GM21390 (cell line): ENCODE measurements around the gene ODAD3.
A peak's percentile ranks its signal among the peaks of the same experiment; 100 is the strongest.
"Not testable (repeated sequence)": the region's sequence is repeated elsewhere in the genome, so short reads cannot be mapped to it uniquely, and the experiment has no call there.

Source experiments
- ATAC-seq: cut with Tn5 transposase; IDR thresholded peaks from one replicate; pipeline ENCODE4 v1.9.1; 2021; ENCODE audit not compliant: unreplicated experiment

The ODAD3 gene

DNA sequence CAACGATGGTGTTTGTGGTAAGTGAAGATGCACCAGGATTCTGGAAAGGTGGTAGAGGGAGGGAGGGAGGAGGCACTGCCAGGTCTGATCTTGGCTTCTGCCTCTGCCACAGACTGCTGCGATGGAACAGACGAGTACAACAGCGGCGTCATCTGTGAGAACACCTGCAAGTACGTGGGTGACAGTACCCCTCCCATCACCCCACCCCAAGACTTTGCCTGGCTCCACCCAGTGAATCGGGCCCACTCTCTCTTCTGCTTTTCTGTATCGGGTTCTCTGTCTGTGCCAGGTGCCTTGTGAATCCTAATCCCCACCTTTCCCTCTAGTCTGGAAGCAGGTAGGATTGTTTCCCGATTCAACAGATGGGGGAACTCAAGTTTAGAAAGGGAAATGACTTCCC lies 3.0 kb upstream of the ODAD3 start:
- no peak for ATAC-seq

DNA sequence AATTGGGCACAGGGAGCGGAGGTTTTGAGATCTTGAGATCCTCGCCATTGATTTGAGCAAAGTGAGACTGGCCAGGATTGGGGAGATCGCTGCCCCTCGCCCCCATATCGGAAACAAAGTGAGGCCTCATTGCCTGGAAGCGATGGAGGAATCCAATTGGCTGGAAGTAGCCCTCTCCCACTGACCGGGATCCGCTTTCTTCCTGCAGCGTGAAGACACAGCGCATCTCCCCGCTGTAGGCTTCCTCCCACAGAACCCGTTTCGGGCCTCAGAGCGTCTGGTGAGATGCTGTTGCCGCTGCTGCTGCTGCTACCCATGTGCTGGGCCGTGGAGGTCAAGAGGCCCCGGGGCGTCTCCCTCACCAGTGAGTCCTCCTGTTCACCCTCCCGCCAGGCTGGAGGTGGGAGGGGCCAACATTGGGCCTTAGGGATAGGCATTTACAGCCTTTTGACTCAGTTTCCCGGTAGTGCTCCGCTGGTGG lies 952 bp upstream of the ODAD3 start:
- no peak for ATAC-seq

DNA sequence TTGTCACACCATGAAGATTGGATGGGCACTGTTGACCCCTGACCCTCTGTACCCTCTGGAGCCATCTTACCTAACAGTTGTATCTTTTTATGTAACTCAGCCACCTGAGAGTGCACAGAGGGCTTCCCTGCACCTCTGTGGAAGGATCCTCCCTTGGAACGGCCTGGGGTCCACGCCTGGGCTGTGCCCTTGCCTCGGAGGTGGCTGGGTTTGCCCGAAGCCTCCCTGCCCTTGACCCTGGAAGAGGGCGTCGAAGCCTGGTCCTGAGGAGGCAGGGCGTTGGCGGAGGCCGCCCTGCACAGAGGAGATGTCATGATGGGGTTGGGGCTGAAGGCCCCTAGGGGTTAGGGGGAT lies 241 bp downstream of the ODAD3 start:
- ATAC-seq = peak; percentile 11

DNA sequence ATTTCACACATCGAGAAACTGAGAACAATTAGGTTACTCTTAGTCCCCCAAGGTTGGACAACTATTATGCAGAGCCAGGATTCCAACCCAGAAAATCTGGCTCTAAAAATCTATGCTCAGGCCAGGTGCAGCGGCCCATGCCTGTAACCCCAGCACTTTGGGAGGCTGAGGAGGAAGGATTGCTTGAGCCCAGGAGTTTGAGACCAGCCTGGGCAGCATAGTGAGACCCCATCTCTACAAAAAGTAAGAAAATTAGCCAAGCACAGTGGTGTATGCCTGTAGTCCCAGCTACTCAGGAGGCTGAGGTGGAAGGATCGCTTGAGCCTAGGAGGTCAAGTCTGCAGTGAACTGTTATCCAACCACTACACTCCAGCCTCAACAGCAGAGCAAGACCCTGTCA lies 1.4 kb downstream of the ODAD3 start:
- not testable (repeated sequence) for ATAC-seq

DNA sequence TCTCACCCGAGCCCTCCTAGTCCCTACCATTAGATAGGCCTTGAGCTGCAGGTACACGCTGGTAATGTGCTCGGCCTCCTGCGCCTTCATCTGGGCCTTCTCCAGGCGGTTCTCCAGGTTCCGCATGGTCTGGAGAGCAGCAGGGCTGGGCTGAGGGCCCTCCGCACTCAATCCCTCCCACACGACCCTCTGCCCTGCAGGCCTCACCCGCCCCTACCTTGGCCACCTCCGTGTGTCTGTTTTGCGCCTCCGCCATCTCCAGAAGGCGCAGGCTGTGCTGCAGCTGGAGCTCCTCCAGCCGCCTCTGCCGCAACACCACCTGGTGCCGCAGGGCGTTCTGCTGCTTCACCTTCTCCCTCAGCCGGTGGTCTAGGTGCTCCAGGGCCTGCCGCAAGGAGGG lies 8.3 kb downstream of the ODAD3 start:
- ATAC-seq = no peak

DNA sequence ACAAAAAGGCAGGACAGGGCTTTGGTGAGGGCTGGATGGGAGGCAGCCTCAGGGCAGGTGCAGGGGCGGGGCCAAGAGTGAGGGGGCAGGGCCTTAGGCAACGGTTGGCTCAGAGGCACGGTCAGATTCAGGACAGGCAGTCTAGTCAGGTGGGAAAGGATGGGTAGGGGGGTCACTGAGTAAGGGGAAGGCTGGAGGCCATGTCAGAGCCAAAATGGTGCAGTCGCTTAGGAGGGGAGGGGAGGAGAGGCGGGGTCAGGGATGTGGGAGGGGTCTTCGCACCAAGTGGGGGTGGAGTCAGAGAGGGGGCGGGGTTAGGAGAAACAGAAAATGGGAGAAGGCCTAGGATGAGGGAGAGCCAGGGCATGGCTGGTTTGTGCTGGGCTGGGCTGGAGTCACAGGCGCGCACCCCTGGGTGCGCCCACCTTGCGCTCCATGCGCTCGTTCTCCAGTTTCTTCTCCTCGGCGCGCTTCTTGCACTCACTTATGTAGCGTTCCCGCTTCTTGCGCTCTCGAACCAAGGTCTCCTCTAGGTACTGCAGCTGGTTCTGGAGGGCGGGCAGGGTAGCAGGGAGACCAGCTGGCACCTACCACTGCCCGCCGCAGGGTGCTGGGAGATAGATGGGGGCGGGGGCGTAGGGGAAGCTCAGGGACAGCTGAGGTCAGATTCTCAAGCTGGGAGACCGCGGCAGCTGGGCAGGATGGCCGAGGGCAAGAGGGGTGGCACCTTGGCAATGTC lies 9.0 kb downstream of the ODAD3 start:
- ATAC-seq = no peak

DNA sequence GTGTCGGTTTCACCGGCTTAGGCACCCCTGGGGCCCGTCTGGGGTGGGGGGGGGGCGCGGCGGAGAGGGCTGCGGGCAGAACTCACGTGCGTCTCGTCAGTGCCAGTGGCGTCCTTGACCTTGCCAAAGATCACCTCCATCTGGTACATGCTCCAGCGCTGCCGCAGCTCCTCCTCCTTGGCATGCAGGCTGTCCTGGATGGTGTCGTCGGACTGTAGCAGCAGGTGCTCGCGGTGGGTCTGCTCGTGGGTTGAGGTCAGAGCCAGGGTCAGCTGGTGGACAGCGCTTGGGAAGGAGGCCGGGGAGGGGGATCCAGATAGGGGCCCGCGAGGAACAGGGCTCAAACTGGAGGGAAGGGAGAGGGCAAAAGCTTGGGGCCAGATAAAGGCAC lies 11.1 kb downstream of the ODAD3 start:
- ATAC-seq = no peak

DNA sequence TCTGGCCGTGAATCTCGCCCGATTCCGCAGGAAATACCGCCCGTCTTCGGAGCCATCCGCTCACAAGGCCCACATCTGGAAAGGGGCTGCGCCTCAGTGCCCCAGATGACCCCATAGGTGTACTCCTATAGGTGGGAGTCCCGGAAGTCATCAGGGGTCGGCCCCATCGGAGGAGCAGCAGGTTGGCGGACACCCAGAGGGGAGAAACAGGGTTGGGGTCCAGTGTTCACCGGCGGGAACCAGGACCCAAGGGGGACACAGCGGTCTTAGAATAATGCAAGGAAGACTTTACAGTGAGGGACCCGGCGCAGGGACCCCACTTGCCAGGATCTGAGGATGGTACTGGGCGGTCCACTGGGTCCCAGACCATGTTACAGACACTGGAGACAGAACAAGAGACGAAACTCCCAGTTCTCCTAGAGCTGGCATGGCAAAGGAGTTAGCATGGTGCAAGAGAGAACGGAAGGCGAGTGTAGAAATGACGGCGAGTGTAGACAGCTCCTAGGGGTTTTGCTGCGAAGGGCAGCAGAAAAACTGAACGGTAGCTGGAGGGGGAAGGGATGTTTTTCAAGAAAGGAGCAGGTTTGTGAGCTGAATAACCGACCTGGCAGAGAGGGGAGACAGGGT lies 11.6 kb downstream of the ODAD3 start:
- no peak for ATAC-seq

DNA sequence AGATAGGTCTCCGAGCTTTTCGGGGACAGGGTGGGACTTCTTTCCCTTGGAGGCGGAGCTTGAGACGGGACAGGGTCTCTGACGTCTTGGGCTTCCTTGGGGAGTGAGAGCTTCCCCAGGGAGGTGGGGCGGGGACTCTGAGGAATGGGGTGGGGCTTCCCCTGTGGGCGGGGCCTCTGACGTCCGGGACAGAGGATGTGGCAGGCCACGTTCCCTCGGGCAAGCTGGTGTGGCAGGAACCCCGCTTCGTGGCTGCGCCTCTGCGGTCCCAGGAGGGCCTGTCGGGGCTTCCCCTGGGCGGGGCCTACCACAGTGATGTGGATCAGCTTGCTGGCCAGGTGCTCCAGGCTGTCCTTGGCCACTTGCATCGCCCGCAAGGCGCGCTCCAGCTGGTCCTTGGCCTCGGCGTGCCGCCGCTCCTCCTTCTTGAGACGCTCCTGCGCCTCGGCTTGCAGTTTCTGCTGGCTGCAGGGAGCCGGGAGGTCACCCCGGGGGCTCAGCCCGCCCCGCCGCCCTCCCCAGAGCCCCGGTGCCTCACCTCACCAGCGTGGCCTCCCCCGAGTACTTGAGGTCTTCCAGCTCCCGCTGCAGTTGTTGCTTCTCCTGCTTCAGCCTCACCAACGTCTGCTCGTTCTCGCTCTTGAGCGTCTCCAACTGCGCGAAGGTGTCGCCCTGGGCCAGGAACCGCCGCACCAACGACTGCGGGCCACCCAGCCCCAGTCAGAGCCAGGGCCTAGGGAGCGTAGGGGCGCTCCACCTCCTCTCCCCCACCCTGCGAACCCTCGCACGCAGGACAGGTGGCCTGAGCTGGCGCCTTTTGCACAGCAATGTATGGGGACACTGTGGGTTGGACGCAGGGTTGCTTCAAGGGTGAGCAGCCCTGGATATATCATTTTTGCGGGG lies 12.5 kb downstream of the ODAD3 start:
- peak; percentile 57 for ATAC-seq

DNA sequence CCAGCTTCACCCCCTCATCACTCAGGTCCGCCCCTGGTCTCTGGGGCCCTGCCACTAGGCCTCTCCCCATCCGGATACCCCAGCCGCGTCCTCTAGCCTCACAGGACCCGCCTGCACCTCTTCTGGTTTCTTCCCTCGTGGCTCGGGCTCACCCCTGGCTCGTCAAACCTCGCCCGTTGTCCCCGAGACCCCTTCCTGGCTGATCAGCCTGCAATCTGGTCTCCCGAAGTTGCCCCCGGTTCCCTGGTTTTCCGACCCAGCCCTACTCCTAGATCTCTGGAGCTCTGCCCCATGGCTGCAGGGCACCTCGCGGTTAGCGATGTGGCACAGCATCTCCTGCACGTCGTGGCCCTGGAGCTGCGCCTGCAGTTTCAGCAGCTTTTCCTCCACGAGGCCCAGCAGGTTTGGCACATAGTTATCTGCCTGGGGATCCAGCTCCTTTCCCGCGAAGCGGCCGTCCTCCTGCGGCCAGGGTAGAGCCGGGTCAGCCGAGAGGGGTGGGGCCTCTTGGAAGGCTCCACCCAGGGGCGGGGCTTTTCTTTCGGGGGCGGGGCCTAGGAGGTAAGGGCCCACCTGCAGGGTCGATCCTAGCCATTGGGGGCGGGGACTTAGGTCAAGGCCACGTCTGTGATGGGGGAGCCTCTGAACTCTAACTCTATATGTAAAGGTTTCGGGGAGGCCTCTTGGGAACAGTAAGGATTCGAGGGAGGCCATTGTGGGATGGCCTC lies 13.4 kb downstream of the ODAD3 start:
- peak; percentile 24 for ATAC-seq

DNA sequence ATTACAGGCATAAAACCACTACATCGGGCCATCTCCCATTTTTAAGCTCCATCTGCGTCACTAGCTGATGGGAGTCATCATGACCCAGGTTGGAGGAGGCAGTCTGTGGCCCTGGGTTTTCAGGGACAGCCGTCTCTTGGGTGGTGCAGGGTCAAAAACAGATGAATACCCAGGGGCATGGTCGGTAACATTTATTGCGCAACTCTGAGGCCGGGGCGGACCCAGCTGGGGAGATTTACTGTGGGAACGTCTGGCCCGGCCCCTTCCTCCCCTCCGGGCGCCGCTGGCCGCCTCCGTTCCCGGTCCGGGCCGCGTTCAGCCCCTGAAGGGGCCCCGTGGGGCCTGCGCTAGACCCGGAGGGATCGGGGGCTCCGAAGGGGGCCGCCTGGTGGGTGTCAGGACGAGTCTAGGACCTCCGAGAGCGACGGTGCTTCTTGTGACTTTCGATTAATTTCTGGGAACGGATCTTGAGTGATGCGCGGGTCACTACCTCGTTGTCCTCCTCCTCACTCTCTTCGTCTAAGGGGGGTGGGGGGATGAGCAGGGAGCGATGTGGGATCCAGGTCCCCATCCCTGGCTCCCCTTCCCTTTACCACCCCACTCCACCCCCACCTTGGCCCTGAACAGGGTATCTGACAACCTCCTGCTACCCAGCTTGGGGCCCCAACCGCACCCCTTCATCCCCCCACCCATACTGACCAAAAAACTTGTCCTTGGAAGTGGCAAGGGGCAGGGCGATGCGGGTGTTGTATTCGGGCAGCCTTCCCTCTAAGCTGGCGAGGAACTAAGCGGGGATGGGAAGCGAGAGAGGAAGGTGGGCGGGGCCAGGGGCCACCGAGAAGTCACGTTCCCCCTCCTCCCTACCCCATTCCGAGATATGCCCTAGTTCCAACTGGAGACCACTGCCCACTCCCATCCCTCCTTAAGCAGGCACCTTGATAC lies 14.2 kb downstream of the ODAD3 start:
- ATAC-seq = no peak

DNA sequence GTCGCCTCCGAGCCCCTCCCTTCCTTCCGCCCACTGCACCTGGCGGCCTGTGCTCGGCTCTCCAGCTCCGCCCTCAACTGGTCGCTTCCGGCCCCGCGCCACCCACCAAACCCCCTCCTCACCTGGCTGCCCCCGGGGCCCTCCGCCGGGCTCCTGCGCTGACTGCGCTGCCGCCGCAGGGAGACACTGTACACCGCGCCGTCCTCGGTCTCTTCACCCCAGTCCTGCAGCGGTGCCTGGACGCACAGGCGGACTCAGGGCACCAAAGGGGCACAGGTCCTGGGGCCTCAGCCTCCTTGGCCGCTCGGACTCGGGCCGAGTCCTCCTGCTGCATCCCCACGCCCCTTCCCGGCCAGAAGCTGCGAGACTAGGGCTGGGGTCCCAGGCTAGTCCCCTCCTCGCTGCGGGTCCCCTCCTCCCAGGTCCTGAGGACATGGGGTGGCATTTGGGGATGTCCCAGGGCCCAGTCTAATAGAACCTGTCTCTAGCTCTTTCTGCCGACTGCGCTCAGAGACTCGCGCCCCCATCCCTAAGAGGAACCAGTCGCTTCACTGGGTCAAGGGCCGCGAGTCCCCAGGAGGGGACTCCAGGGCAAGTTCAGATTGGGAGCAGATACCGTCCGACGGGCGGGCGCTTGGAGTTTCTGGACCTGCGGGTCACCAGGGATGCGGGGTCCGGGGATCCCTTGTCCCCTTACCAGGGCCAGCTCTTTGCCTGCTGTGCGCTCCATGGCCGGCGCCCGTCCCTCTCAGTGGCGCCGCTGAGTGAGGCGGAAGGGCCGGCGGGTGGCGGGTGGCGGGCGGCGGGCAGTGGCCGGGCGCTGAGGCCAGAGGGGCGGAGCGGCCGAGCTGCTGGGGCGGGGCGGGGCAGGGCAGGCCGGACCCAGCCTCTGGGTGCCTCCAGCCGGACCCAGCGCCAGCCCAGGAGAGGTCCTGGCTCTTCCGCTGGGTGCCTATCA lies 16.1 kb downstream of the ODAD3 start, which contains the start of gene RGL3:
Gene RGL3, minus strand, starts transcription at position 766 of the 958 bp plus-strand sequence. Its CDS starts 36 bp downstream, at position 730.
- ATAC-seq = no peak

DNA sequence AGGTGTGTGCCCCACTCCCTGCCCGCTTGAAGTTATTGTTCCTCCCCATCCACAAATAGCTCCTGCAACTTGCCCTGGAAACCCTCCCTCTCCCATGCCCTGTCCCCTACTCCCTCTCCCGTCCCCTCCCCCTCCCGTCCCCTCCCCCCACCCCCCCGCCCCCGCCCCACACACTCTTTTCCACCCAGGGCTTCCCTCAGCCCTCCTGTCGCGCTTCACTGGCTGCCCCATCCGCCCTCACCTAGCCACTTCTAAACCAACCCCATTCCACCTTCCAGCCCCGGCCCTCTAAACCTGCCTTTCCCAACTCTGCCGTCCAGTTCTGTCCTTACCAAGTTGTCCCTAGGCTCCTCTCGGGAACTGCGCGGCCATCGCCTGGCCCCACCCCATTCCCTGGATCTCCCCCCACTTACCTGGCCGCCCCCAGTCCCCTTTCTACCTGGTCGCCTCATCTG lies 16.8 kb downstream of the ODAD3 start:
- ATAC-seq = no peak

DNA sequence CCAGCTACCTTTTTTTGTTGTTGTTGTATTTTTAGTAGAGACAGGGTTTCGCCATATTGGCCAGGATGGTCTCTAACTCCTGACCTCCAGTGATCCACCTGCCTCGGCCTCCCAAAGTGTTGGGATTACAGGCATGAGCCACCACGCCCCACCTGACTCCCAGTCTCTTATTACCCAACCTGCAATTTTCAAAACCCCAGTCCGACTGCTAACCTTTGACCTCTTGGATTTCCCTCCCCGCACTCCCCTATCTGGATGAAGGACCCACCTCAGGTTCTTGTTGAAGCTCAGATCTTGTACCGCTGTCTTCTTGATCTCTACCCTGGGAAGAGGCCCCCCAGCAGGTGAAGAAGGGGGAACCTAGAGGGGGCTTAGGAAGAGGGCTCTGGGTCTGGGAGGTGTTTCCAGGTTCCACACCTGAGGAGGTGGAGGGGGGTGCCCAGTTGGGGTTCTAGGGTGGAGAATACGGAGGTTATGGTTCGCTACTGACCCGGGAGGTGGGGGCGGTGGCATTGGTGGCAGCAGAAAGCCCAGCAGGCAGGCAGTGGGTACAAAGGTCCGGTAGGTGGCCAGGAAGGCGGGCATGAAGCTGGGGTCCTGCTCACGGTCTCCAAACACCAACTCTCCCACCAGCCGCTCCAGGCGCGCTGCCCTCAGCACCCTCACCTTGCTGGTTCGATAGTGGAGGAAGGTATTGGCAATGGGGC lies 18.4 kb downstream of the ODAD3 start:
- no peak for ATAC-seq

DNA sequence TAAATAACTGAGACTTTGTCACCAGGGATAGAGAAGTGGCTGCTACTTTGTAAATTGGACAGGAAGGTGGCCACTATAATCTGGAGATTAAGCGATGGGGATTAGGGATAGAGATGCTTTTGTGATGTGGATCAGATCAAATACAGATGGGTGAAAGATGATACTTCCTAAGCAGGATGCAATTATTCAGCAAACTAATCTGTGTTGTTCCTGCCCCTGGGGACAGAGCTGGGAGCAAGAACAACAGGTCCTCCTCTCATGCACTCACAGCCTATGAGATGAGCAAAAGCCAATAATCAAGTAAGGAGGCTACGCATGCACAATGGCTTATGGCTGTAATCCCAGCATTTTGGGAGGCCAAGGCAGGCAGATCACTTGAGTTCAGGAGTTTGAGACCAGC lies 20.4 kb downstream of the ODAD3 start:
- ATAC-seq = no peak

DNA sequence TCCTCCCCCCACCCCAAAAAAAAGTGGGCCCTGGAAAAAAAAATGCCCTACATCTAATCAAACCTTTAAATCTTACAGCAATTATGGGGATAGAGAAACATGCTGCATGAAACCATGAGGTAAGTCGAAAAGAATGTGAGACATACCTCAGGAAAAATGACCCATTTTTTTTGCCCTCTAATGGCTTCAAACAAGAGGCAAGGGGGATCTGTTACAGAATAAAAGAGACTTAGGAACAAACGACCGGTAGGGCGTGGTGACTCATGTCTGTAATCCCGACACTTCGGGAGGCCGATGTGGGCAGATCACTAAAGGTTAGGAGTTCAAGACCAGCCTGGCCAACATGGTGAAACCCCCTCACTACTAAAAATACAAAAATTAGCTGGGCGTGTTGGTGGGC lies 24.2 kb downstream of the ODAD3 start:
- ATAC-seq = no peak

DNA sequence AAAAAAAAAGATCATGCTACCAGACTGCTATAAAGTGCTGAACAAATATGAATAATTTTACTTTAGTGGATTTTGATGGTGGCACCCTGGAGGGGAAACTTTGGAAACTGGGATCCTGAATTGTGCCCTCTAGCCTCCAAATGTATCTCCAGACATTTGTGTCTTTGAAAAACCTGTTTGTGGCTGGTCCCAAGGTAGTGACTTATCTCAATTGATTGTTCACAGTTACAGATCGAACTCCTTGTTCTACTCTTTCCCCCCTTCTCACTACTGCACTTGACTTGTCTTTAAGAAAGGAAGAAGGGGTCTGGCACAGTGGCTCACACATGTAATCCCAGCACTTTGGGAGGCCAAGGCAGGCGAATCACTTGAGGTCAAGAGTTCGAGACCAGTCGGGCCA lies 26.3 kb downstream of the ODAD3 start:
- ATAC-seq = no peak

DNA sequence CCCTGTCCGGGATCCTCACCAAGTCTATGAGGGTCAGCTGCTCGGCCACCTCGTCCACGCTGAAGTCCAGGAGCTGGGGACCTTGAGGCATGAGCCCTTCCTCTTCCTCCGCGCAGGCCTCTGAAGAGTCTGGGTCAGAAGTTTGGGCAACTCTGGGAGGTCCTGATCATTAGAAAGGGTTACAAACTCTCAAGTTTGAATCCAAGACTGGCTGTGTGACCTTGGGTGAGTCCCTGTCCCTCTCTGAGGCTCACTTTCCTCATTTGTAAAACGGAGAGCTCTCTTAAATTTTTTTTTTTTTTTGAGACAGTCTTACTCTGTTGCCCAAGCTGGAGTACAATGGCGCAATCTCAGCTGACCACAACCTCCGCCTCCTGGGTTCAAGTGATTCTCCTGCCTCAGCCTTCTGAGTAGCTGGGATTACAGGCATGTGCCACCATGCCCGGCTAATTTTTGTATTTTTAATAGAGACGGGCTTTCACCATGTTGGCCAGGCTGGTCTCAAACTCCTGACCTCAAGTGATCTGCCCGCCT lies 28.2 kb downstream of the ODAD3 start:
- ATAC-seq = not testable (repeated sequence)
